ENCODE data around the gene ADGRL2. TPM values are rescaled to one million over a fixed set of nuclear protein-coding genes. Genes with fewer than 3 reads are reported as not detected.

The ADGRL2 gene
- polyA plus RNA-seq, 1 donor from 2014 or later: 190 TPM

DNA sequence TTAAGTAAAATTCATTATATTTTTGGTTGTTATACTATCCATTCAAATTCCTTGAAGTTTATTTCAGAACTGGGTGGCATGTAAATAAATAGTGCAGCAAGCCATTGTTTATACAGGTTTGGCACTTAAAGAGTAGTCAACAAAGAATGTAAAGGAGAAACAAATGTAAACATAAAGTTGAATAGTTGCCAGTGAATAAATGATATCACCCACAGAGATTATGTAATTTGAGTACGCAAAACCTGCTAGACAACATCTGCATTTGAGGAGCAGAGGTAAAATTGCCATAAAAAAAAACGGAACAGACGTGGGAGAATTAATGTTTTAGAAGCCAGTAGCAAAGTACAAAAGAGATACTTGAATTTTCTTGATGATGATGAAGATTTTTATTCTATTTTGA, 111.6 kb downstream of the ADGRL2 start:
- Histone ChIP-seq H3F3A (ENCODE audit: insufficient read depth, low read length, poor library complexity, severe bottlenecking) (no peaks in the 10 kb centered on the region), H3K4me3 (ENCODE audit: low read length) (no peak overlapping the region), H2AFZ (ENCODE audit: low read depth, low read length) (no peak overlapping the region), H3K9me2 (ENCODE audit: insufficient read depth, low read length) (no peaks in the 10 kb centered on the region), H3K9ac (ENCODE audit: low read length) (no peak overlapping the region), H3K27ac (ENCODE audit: low read length) (no peak overlapping the region), H3K4me2 (ENCODE audit: low read length) (no peak overlapping the region), H3K9me3 (ENCODE audit: low read length) (no peaks in the 10 kb centered on the region), H3K36me3 (ENCODE audit: insufficient read depth, low read length) (peaks cover 3% of the 10 kb centered on the region), H4K20me1 (ENCODE audit: insufficient read depth) (no peaks in the 10 kb centered on the region), H3K79me2 (replicated peaks; ENCODE audit: insufficient read depth, low read length) (peaks cover 46% of the 10 kb centered on the region), H3K27me3 (ENCODE audit: insufficient read depth, low read depth, low read length) (no peaks in the 10 kb centered on the region)
- TF ChIP-seq EP300 (conservative IDR thresholded peaks at IDR 0.05; ENCODE audit: poor library complexity, severe bottlenecking) (no peak), RAD21 (conservative IDR thresholded peaks at IDR 0.05) (no peak), REST (IDR thresholded peaks at IDR 0.05; ENCODE audit: borderline replicate concordance) (no peak), EZH2 (IDR thresholded peaks at IDR 0.05; ENCODE audit: borderline replicate concordance, insufficient read depth, low read length, poor library complexity, severe bottlenecking) (no peak), POLR2AphosphoS5 (IDR thresholded peaks at IDR 0.05) (no peak), TAF1 (IDR thresholded peaks at IDR 0.05; ENCODE audit: low read depth) (no peak), MXI1 (conservative IDR thresholded peaks at IDR 0.05; ENCODE audit: poor library complexity, severe bottlenecking) (no peak), SMC3 (conservative IDR thresholded peaks at IDR 0.05; ENCODE audit: poor library complexity) (no peak)
- TF ChIP-seq, protein P1, sequence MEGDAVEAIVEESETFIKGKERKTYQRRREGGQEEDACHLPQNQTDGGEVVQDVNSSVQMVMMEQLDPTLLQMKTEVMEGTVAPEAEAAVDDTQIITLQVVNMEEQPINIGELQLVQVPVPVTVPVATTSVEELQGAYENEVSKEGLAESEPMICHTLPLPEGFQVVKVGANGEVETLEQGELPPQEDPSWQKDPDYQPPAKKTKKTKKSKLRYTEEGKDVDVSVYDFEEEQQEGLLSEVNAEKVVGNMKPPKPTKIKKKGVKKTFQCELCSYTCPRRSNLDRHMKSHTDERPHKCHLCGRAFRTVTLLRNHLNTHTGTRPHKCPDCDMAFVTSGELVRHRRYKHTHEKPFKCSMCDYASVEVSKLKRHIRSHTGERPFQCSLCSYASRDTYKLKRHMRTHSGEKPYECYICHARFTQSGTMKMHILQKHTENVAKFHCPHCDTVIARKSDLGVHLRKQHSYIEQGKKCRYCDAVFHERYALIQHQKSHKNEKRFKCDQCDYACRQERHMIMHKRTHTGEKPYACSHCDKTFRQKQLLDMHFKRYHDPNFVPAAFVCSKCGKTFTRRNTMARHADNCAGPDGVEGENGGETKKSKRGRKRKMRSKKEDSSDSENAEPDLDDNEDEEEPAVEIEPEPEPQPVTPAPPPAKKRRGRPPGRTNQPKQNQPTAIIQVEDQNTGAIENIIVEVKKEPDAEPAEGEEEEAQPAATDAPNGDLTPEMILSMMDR (IDR thresholded peaks at IDR 0.05; ENCODE audit: poor library complexity, severe bottlenecking): no peak

DNA sequence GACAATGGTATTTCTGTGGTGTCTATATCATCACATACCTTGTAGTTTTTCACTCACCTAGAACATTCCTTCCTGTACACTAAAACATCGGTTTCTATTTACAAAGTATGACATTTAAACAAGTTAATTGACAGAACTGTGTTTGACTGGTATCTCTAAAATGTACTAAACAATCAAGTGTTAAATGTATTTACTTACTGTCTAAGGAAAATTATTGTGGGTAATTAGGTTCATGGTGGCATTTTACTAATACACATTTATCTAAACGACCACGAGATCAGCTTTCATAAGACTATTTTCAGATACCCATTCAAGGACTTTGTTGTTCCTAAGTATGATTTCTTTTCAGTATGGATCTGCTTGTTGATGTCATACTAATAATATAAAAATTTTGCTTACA, 115.2 kb downstream of the ADGRL2 start:
- Histone ChIP-seq H3K4me2 (ENCODE audit: low read length) (no peak overlapping the region), H4K20me1 (ENCODE audit: insufficient read depth) (no peaks in the 10 kb centered on the region), H3K27ac (ENCODE audit: low read length) (no peak overlapping the region), H3K4me3 (ENCODE audit: low read length) (no peak overlapping the region), H3K9ac (ENCODE audit: low read length) (no peak overlapping the region), H3K79me2 (replicated peaks; ENCODE audit: insufficient read depth, low read length) (peaks cover 59% of the 10 kb centered on the region), H3K27me3 (ENCODE audit: insufficient read depth, low read depth, low read length) (no peaks in the 10 kb centered on the region), H3K36me3 (ENCODE audit: insufficient read depth, low read length) (no peaks in the 10 kb centered on the region), H3K9me3 (ENCODE audit: low read length) (no peaks in the 10 kb centered on the region), H3K9me2 (ENCODE audit: insufficient read depth, low read length) (no peaks in the 10 kb centered on the region), H2AFZ (ENCODE audit: low read depth, low read length) (no peak overlapping the region), H3F3A (ENCODE audit: insufficient read depth, low read length, poor library complexity, severe bottlenecking) (peaks cover 6% of the 10 kb centered on the region)
- TF ChIP-seq EZH2 (IDR thresholded peaks at IDR 0.05; ENCODE audit: borderline replicate concordance, insufficient read depth, low read length, poor library complexity, severe bottlenecking) (no peak), POLR2AphosphoS5 (IDR thresholded peaks at IDR 0.05) (no peak), RAD21 (conservative IDR thresholded peaks at IDR 0.05) (no peak), SMC3 (conservative IDR thresholded peaks at IDR 0.05; ENCODE audit: poor library complexity) (no peak), REST (IDR thresholded peaks at IDR 0.05; ENCODE audit: borderline replicate concordance) (no peak)

All from neural cell (in vitro differentiated cells).